Measurements from ENCODE around the gene DPP6. TPM values are rescaled to one million over a fixed set of nuclear protein-coding genes. Genes with fewer than 3 reads are reported as not detected.

The DPP6 gene
- total RNA-seq, 4 donors from 2014 or later: 0.60 to 1.7 (median 1.6) TPM; not detected in 1

- Histone ChIP-seq H3K9me3 (no peaks in the 10 kb centered on the region), H3K4me3 (no peak overlapping the region), H3K36me3 (no peaks in the 10 kb centered on the region), H3K27me3 (no peaks in the 10 kb centered on the region), H3K4me1 (no peaks in the 10 kb centered on the region), H3K27ac (no peak overlapping the region)
- no peak for DNase-seq (ENCODE audit: low spot score in 2 of 2)
- 9 to 10% methylated on average over 1 of the region's 1 CpG for WGBS, 2 donors
- TF ChIP-seq EP300 (IDR thresholded peaks at IDR 0.05): no peak
- TF ChIP-seq POLR2A (IDR thresholded peaks at IDR 0.05): no peak
- no peak for TF ChIP-seq CTCF (IDR thresholded peaks at IDR 0.05)
Measured at GRCh38 chr7:154171422-154171821, 119.2 kb downstream of the DPP6 start.

- no peaks in the 10 kb centered on the region for H3K36me3 ChIP-seq
- no peaks in the 10 kb centered on the region for H3K4me1 ChIP-seq
- H3K9me3 ChIP-seq: no peaks in the 10 kb centered on the region
- WGBS, 2 donors: 67 to 81% methylated on average over 3 of the region's 3 CpGs
- no peak overlapping the region for H3K27ac ChIP-seq
- TF ChIP-seq POLR2A (IDR thresholded peaks at IDR 0.05): no peak
- no peak for TF ChIP-seq EP300 (IDR thresholded peaks at IDR 0.05)
- no peak for TF ChIP-seq CTCF (IDR thresholded peaks at IDR 0.05)
- no peaks in the 10 kb centered on the region for H3K27me3 ChIP-seq
- H3K4me3 ChIP-seq: no peak overlapping the region
- DNase-seq (ENCODE audit: low spot score in 2 of 2): no peak
Measured at GRCh38 chr7:154172236-154172635, 120.0 kb downstream of the DPP6 start.

GRCh38 chr7:154177584-154177983 lies 125.4 kb downstream of the DPP6 start:
- Histone ChIP-seq H3K36me3 (no peaks in the 10 kb centered on the region), H3K27me3 (no peaks in the 10 kb centered on the region), H3K27ac (no peak overlapping the region), H3K4me3 (no peak overlapping the region), H3K4me1 (no peaks in the 10 kb centered on the region), H3K9me3 (no peaks in the 10 kb centered on the region)
- TF ChIP-seq POLR2A (IDR thresholded peaks at IDR 0.05) (no peak), CTCF (IDR thresholded peaks at IDR 0.05) (no peak), EP300 (IDR thresholded peaks at IDR 0.05) (no peak)
- no peak for DNase-seq (ENCODE audit: low spot score in 2 of 2)
- 89 to 94% methylated on average over 7 of the region's 7 CpGs for WGBS, 2 donors

GRCh38 chr7:154178895-154179294 lies 126.7 kb downstream of the DPP6 start:
- Histone ChIP-seq H3K27ac (no peak overlapping the region), H3K4me1 (no peaks in the 10 kb centered on the region), H3K4me3 (no peak overlapping the region), H3K9me3 (no peaks in the 10 kb centered on the region), H3K27me3 (no peaks in the 10 kb centered on the region), H3K36me3 (no peaks in the 10 kb centered on the region)
- DNase-seq (ENCODE audit: low spot score in 2 of 2): no peak
- TF ChIP-seq CTCF (IDR thresholded peaks at IDR 0.05) (no peak), EP300 (IDR thresholded peaks at IDR 0.05) (no peak), POLR2A (IDR thresholded peaks at IDR 0.05) (no peak)

GRCh38 chr7:154183482-154183881 lies 131.3 kb downstream of the DPP6 start:
- no peak overlapping the region for H3K27ac ChIP-seq
- TF ChIP-seq CTCF (IDR thresholded peaks at IDR 0.05) (no peak), POLR2A (IDR thresholded peaks at IDR 0.05) (no peak), EP300 (IDR thresholded peaks at IDR 0.05) (no peak)
- H3K4me3 ChIP-seq: no peak overlapping the region
- no peaks in the 10 kb centered on the region for H3K36me3 ChIP-seq
- 43% methylated on average over 10 of the region's 10 CpGs for WGBS, 2 donors
- H3K9me3 ChIP-seq: no peaks in the 10 kb centered on the region
- H3K27me3 ChIP-seq: no peaks in the 10 kb centered on the region
- no peak for DNase-seq (ENCODE audit: low spot score in 2 of 2)
- H3K4me1 ChIP-seq: no peaks in the 10 kb centered on the region

Data from tibial nerve (tissue), 4 donors.